Measurements from ENCODE around the gene SEMA3C. TPM values are rescaled to one million over a fixed set of nuclear protein-coding genes. Genes with fewer than 3 reads are reported as not detected.

Gene SEMA3C
- total RNA-seq, 1 experiment from 2014 or later, result 33.7 TPM

- no peak for DNase-seq (ENCODE audit: low read depth)
Measured at GRCh38 chr7:80858141-80858903, 60.5 kb downstream of the SEMA3C start.

GRCh38 chr7:80856769-80857168 is 62.1 kb downstream of the SEMA3C start:
- DNase-seq (ENCODE audit: low read depth), result no peak

GRCh38 chr7:80851896-80852476 is 66.9 kb downstream of the SEMA3C start:
- DNase-seq (ENCODE audit: low read depth), result no peak

- no peak for DNase-seq (ENCODE audit: low read depth)
Measured at GRCh38 chr7:80848841-80849240, 70.0 kb downstream of the SEMA3C start.

GRCh38 chr7:80847895-80848294 is 71.0 kb downstream of the SEMA3C start:
- no peak for DNase-seq (ENCODE audit: low read depth)

GRCh38 chr7:80847027-80847426 is 71.8 kb downstream of the SEMA3C start:
- no peak for DNase-seq (ENCODE audit: low read depth)

GRCh38 chr7:80844916-80845315 is 73.9 kb downstream of the SEMA3C start:
- DNase-seq (ENCODE audit: low read depth), result no peak

- DNase-seq (ENCODE audit: low read depth), result no peak
Measured at GRCh38 chr7:80843018-80843677, 75.7 kb downstream of the SEMA3C start.

GRCh38 chr7:80842022-80842790 is 76.6 kb downstream of the SEMA3C start:
- DNase-seq (ENCODE audit: low read depth), result no peak

- no peak for DNase-seq (ENCODE audit: low read depth)
Measured at GRCh38 chr7:80841423-80841955, 77.4 kb downstream of the SEMA3C start.

- DNase-seq (ENCODE audit: low read depth), result no peak
Measured at GRCh38 chr7:80840681-80841080, 78.2 kb downstream of the SEMA3C start.

GRCh38 chr7:80839855-80840254 is 79.0 kb downstream of the SEMA3C start:
- no peak for DNase-seq (ENCODE audit: low read depth)

- DNase-seq (ENCODE audit: low read depth), result no peak
Measured at GRCh38 chr7:80838643-80839042, 80.2 kb downstream of the SEMA3C start.

- peak; percentile 7 for DNase-seq (ENCODE audit: low read depth)
Measured at GRCh38 chr7:80837345-80837744, 81.5 kb downstream of the SEMA3C start.

- no peak for DNase-seq (ENCODE audit: low read depth)
Measured at GRCh38 chr7:80835251-80835650, 83.6 kb downstream of the SEMA3C start.

GRCh38 chr7:80833289-80834268 is 85.3 kb downstream of the SEMA3C start:
- peak; percentile 5 for DNase-seq (ENCODE audit: low read depth)

GRCh38 chr7:80832006-80832405 is 86.8 kb downstream of the SEMA3C start:
- no peak for DNase-seq (ENCODE audit: low read depth)

- no peak for DNase-seq (ENCODE audit: low read depth)
Measured at GRCh38 chr7:80830584-80831285, 88.1 kb downstream of the SEMA3C start.

GRCh38 chr7:80830010-80830409 is 88.8 kb downstream of the SEMA3C start:
- no peak for DNase-seq (ENCODE audit: low read depth)

- no peak for DNase-seq (ENCODE audit: low read depth)
Measured at GRCh38 chr7:80829527-80829926, 89.3 kb downstream of the SEMA3C start.

Measured in HT1080 (cell line).